RWPE2 (cell line): Measurements from ENCODE around the gene POFUT2.
A peak's percentile ranks its signal among the peaks of the same experiment; 100 is the strongest.

ENCODE experiments used
- ATAC-seq: fragments of 200-7000 bp; cut with Tn5 transposase; 3 replicates; pipeline ENCODE4 v1.9.1; 2021; ENCODE audit warnings: low read depth
- DNase-seq: peaks from one replicate; pipeline ENCODE4 v3.0.0-alpha.2; 2020; ENCODE audit warnings: low spot score
- H3K27ac ChIP-seq: fragments of 450-650 bp; 2 replicates; pipeline ENCODE4 v1.5.1; 2017; ENCODE audit warnings: mild to moderate bottlenecking; ENCODE audit not compliant: poor library complexity, severe bottlenecking
- H3K27me3 ChIP-seq: fragments of 250-450 bp; sonication (Bioruptor Pico); 2 replicates; pipeline ENCODE4 v1.5.1; 2021; ENCODE audit warnings: mild to moderate bottlenecking, moderate library complexity; ENCODE audit not compliant: insufficient read depth, poor library complexity, severe bottlenecking
- H3K36me3 ChIP-seq: fragments of 250-450 bp; sonication (Bioruptor Pico); 2 replicates; pipeline ENCODE4 v1.5.1; 2020; ENCODE audit warnings: low read depth, mild to moderate bottlenecking, moderate library complexity
- H3K4me1 ChIP-seq: fragments of 250-450 bp; sonication (Bioruptor Pico); 2 replicates; pipeline ENCODE4 v1.5.1; 2021; ENCODE audit warnings: mild to moderate bottlenecking, moderate library complexity; ENCODE audit not compliant: insufficient read depth, poor library complexity, severe bottlenecking
- H3K4me3 ChIP-seq: fragments of 250-450 bp; sonication (Bioruptor Pico); 2 replicates; pipeline ENCODE4 v1.5.1; 2021; ENCODE audit warnings: mild to moderate bottlenecking, moderate library complexity; ENCODE audit not compliant: severe bottlenecking
- H3K9me3 ChIP-seq: fragments of 250-450 bp; sonication (Bioruptor Pico); 2 replicates; pipeline ENCODE4 v1.5.1; 2021; ENCODE audit warnings: mild to moderate bottlenecking, moderate library complexity; ENCODE audit not compliant: severe bottlenecking
- TF ChIP-seq, protein P1 (sequence below): fragments of 450-650 bp; IDR thresholded peaks from one replicate; pipeline ENCODE4 v1.5.1; 2017; ENCODE audit warnings: mild to moderate bottlenecking, moderate library complexity; ENCODE audit not compliant: poor library complexity, severe bottlenecking

The POFUT2 gene

DNA sequence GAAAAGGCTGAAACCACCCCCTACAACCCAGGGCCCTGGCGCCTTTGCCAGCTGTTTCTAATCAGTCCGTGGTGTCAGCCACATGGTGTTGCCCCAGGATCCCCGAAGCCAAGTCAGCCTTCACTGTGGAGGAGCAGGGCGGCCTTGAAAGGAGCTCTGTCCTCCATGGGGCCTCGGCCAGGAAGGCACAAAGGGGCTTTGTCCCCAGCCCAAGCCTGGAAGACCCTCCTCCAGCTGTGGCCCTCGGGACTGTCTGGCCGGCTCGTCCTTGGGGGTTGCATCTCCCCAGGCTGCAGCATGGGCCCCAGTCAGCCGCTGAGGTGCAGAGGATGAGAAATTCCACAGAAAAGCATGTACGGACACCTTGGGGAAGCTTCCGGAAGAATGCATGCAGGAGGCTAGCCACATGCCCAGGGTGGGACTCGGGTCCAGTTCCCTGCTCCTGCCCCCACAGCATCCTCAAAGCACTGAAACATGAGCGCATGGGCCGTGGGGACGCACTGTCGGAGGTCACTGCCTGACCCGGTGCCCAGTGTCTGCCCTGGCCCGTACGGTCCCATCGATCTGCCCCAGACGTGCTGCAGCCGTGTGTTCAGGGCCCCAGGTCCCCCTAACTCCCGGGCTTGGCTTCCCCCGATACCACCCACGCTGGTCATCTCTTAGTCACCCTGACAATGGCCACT, 38.6 kb upstream of the POFUT2 start:
- Histone ChIP-seq H3K9me3 (no peaks in the 10 kb centered on the region), H3K27ac (no peak overlapping the region), H3K4me3 (no peak overlapping the region), H3K36me3 (no peaks in the 10 kb centered on the region), H3K27me3 (no peaks in the 10 kb centered on the region), H3K4me1 (peaks cover 13% of the 10 kb centered on the region)
- no peak for ATAC-seq
- peak; percentile 51 for DNase-seq
- TF ChIP-seq, protein P1, sequence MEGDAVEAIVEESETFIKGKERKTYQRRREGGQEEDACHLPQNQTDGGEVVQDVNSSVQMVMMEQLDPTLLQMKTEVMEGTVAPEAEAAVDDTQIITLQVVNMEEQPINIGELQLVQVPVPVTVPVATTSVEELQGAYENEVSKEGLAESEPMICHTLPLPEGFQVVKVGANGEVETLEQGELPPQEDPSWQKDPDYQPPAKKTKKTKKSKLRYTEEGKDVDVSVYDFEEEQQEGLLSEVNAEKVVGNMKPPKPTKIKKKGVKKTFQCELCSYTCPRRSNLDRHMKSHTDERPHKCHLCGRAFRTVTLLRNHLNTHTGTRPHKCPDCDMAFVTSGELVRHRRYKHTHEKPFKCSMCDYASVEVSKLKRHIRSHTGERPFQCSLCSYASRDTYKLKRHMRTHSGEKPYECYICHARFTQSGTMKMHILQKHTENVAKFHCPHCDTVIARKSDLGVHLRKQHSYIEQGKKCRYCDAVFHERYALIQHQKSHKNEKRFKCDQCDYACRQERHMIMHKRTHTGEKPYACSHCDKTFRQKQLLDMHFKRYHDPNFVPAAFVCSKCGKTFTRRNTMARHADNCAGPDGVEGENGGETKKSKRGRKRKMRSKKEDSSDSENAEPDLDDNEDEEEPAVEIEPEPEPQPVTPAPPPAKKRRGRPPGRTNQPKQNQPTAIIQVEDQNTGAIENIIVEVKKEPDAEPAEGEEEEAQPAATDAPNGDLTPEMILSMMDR, result no peak

- TF ChIP-seq, protein P1, result no peak
- peak; percentile 59 for DNase-seq
- no peaks in the 10 kb centered on the region for H3K9me3 ChIP-seq
- no peaks in the 10 kb centered on the region for H3K36me3 ChIP-seq
- peaks cover 13% of the 10 kb centered on the region for H3K4me1 ChIP-seq
- H3K4me3 ChIP-seq, result no peak overlapping the region
- ATAC-seq, result no peak
- H3K27ac ChIP-seq, result no peak overlapping the region
- H3K27me3 ChIP-seq, result no peaks in the 10 kb centered on the region
Observed at GRCh38 chr21:45325206-45326168, 37.8 kb upstream of the POFUT2 start.

- no peak overlapping the region for H3K27ac ChIP-seq
- DNase-seq (peak; percentile 61), ATAC-seq (no peak)
- TF ChIP-seq, protein P1, result no peak
- no peaks in the 10 kb centered on the region for H3K9me3 ChIP-seq
- H3K4me1 ChIP-seq, result peaks cover 5% of the 10 kb centered on the region
- H3K27me3 ChIP-seq, result no peaks in the 10 kb centered on the region
- no peak overlapping the region for H3K4me3 ChIP-seq
- no peaks in the 10 kb centered on the region for H3K36me3 ChIP-seq
Observed at GRCh38 chr21:45324489-45325205, 37.0 kb upstream of the POFUT2 start.

DNA sequence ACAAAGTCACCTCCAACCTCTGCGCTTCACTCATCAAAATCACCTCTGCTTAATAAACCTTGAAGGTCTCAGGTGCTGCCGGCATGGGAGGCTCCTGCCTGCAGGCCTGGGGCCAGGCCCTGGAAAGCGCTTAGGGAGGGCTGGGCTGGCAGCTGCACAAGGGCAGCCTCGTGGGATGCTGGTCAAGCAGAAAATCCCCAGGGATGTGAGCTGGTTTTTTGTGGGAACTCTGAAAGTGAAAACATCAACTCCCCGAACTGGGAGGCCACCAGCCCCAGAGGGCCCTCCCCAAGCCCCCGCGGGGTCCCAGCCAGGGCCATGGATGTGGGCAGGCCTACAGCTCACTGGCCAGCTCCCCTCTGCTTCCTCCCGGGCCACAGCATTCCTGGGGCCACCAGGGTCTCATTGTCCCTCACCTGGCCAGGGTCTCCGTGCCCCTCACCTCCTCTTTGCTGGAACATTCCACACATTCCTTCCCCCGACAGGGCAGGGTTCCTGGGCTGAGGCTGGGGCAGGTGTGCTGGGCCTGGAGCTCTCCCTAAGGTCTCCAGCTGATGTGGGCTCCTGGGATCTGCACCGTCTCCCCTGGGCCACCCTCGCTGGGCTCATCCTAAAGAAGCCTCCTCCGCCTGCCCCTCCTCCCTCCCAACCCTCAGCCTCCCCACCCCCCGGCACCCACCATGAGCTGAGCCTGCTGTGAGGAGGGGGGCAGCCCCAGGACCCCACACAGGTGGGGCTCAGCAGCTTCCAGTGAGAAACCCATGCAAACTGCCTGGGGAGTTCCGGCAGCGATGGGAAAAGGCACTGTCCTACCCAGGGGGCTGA, 36.0 kb upstream of the POFUT2 start:
- Histone ChIP-seq H3K36me3 (no peaks in the 10 kb centered on the region), H3K4me1 (no peaks in the 10 kb centered on the region), H3K27me3 (no peaks in the 10 kb centered on the region), H3K4me3 (no peak overlapping the region), H3K9me3 (no peaks in the 10 kb centered on the region), H3K27ac (no peak overlapping the region)
- TF ChIP-seq, protein P1, result no peak
- peak; percentile 40 for DNase-seq
- ATAC-seq, result no peak
